ENCODE data around the gene OR52W1. TPM values are rescaled to one million over a fixed set of nuclear protein-coding genes. Genes with fewer than 3 reads are reported as not detected.

Gene OR52W1
- total RNA-seq (2022) (not detected in 2 replicates), Bru-seq, nascent RNA (not detected), BruChase-seq, experiment 1, labeled RNA remaining after a 6-hour chase (not detected), BruChase-seq, experiment 2, labeled RNA remaining after a 2-hour chase (not detected)
- long read RNA-seq: 0 reads

GRCh38 chr11:6199174-6199810 lies at the start of gene OR52W1:
Gene OR52W1 (plus strand): TSS chr11:6199224. CDS start chr11:6199224, 0 bp downstream.
- no peak within 1 kb of the TSS for H3K27ac Mint-ChIP-seq (ENCODE audit: unreplicated experiment)

GRCh38 chr11:6151117-6151516 lies 47.9 kb upstream of the OR52W1 start:
- intact Hi-C loops (cut with micrococcal nuclease; ENCODE audit: unreplicated experiment): no loop called here
- TF ChIP-seq, protein P1, sequence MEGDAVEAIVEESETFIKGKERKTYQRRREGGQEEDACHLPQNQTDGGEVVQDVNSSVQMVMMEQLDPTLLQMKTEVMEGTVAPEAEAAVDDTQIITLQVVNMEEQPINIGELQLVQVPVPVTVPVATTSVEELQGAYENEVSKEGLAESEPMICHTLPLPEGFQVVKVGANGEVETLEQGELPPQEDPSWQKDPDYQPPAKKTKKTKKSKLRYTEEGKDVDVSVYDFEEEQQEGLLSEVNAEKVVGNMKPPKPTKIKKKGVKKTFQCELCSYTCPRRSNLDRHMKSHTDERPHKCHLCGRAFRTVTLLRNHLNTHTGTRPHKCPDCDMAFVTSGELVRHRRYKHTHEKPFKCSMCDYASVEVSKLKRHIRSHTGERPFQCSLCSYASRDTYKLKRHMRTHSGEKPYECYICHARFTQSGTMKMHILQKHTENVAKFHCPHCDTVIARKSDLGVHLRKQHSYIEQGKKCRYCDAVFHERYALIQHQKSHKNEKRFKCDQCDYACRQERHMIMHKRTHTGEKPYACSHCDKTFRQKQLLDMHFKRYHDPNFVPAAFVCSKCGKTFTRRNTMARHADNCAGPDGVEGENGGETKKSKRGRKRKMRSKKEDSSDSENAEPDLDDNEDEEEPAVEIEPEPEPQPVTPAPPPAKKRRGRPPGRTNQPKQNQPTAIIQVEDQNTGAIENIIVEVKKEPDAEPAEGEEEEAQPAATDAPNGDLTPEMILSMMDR (IDR thresholded peaks at IDR 0.05; ENCODE audit: unreplicated experiment): no peak

More at GRCh38 chr11:6199174-6199810, at the start of gene OR52W1:
- CTCF ChIA-PET: no interaction called here
- intact Hi-C loops (cut with micrococcal nuclease; ENCODE audit: unreplicated experiment): no loop called here
- Mint-ChIP-seq H3K36me3 (ENCODE audit: insufficient read depth, unreplicated experiment) (no peaks in the 10 kb centered on the region), H3K4me1 (ENCODE audit: low read depth, unreplicated experiment) (no peaks in the 10 kb centered on the region), H3K9me3 (ENCODE audit: low read depth, unreplicated experiment) (no peaks in the 10 kb centered on the region), H3K4me3 (ENCODE audit: low read depth, unreplicated experiment) (no peak within 1 kb of the TSS), H3K27me3 (ENCODE audit: unreplicated experiment) (no peaks in the 10 kb centered on the region)
- TF ChIP-seq, protein P1 (IDR thresholded peaks at IDR 0.05; ENCODE audit: unreplicated experiment): no peak
- no TSS peak for BruUV-seq (replicated peaks)
- no peak for DNase-seq

GRCh38 chr11:6152126-6152525 lies 46.9 kb upstream of the OR52W1 start:
- intact Hi-C loops (cut with micrococcal nuclease; ENCODE audit: unreplicated experiment): no loop called here
- H3K36me3 Mint-ChIP-seq (ENCODE audit: insufficient read depth, unreplicated experiment): no peaks in the 10 kb centered on the region

More at GRCh38 chr11:6151117-6151516, 47.9 kb upstream of the OR52W1 start:
- no peak for DNase-seq
- no peaks in the 10 kb centered on the region for H3K9me3 Mint-ChIP-seq (ENCODE audit: low read depth, unreplicated experiment)
- no peak overlapping the region for H3K27ac Mint-ChIP-seq (ENCODE audit: unreplicated experiment)
- no peaks in the 10 kb centered on the region for H3K4me1 Mint-ChIP-seq (ENCODE audit: low read depth, unreplicated experiment)
- H3K4me3 Mint-ChIP-seq (ENCODE audit: low read depth, unreplicated experiment): no peak overlapping the region
- no peaks in the 10 kb centered on the region for H3K27me3 Mint-ChIP-seq (ENCODE audit: unreplicated experiment)
- H3K36me3 Mint-ChIP-seq (ENCODE audit: insufficient read depth, unreplicated experiment): no peaks in the 10 kb centered on the region
- CTCF ChIA-PET: no interaction called here
- no TSS peak for BruUV-seq (replicated peaks)

DNA sequence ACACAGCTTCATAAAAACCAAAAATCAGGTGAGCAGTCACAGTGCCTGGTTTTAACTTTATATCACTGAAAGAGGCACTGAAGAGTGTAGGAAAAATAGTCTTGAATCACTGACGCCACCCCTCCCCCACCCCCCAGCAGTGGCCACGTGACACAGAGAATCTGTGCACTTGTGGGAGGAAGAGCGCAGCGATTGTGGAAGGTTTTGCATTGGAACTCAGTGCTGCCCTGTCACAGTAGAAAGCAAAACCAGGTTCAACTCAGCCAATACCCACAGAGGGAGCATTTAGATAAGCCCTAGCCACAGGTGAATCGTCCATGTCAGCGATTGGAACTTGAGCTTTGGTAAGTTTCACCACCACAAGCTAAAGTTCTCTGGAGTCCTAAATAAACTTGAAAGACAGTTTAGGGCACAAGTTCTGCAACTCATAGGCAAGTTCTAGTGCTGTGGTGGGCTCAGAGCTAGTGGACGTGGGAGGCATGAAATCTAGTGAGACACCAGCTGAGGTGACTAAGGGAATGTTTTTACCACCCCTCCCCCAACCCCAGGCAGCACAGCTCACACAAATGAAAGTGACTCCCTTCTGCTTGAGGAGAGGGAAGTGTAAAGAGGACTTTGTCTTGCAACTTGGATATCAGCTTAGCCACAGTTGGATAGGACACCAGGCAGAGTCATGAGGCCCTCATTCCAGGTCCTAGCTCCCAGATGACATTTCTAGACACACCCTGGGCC lies 42.2 kb upstream of the OR52W1 start:
- CTCF ChIA-PET: no interaction called here
- intact Hi-C loops (cut with micrococcal nuclease; ENCODE audit: unreplicated experiment): no loop called here
- Mint-ChIP-seq H3K4me3 (ENCODE audit: low read depth, unreplicated experiment) (no peak overlapping the region), H3K27me3 (ENCODE audit: unreplicated experiment) (no peaks in the 10 kb centered on the region), H3K9me3 (ENCODE audit: low read depth, unreplicated experiment) (no peaks in the 10 kb centered on the region), H3K4me1 (ENCODE audit: low read depth, unreplicated experiment) (no peaks in the 10 kb centered on the region), H3K27ac (ENCODE audit: unreplicated experiment) (no peak overlapping the region), H3K36me3 (ENCODE audit: insufficient read depth, unreplicated experiment) (no peaks in the 10 kb centered on the region)
- TF ChIP-seq, protein P1 (IDR thresholded peaks at IDR 0.05; ENCODE audit: unreplicated experiment): no peak
- no TSS peak for BruUV-seq (replicated peaks)
- no peak for DNase-seq

More at GRCh38 chr11:6152126-6152525, 46.9 kb upstream of the OR52W1 start:
- CTCF ChIA-PET: no interaction called here
- Mint-ChIP-seq H3K27ac (ENCODE audit: unreplicated experiment) (no peak overlapping the region), H3K9me3 (ENCODE audit: low read depth, unreplicated experiment) (no peaks in the 10 kb centered on the region), H3K4me1 (ENCODE audit: low read depth, unreplicated experiment) (no peaks in the 10 kb centered on the region), H3K4me3 (ENCODE audit: low read depth, unreplicated experiment) (no peak overlapping the region), H3K27me3 (ENCODE audit: unreplicated experiment) (no peaks in the 10 kb centered on the region)
- no TSS peak for BruUV-seq (replicated peaks)
- TF ChIP-seq, protein P1 (IDR thresholded peaks at IDR 0.05; ENCODE audit: unreplicated experiment): no peak
- no peak for DNase-seq

Data from Calu3 (cell line).